VCaP (cell line): ENCODE measurements around the gene FUNDC2.
A peak's percentile ranks its signal among the peaks of the same experiment; 100 is the strongest.

Experiments
- H3K27ac ChIP-seq: fragments of 450-650 bp; 2 replicates; pipeline ENCODE4 v1.5.1; 2017
- CTCF ChIP-seq: fragments of 450-650 bp; conservative IDR thresholded peaks from 2 replicates; pipeline ENCODE4 v1.5.1; 2017; ENCODE audit warnings: mild to moderate bottlenecking, moderate library complexity

Gene FUNDC2

GRCh38 chrX:155086961-155087735 is 60.5 kb downstream of the FUNDC2 start:
- H3K27ac ChIP-seq: no peak overlapping the region
- TF ChIP-seq CTCF: no peak

- no peak overlapping the region for H3K27ac ChIP-seq
- TF ChIP-seq CTCF: peak; percentile 79
These were observed 67.9 kb downstream of the FUNDC2 start for GRCh38 chrX:155094468-155095061.

- no peak overlapping the region for H3K27ac ChIP-seq
- TF ChIP-seq CTCF: no peak
These were observed 79.3 kb downstream of the FUNDC2 start for GRCh38 chrX:155105919-155106318.

- H3K27ac ChIP-seq: no peak overlapping the region
- TF ChIP-seq CTCF: no peak
These were observed 81.8 kb downstream of the FUNDC2 start for GRCh38 chrX:155108427-155108826.
